Measurements from ENCODE around the gene FXYD4. TPM values are rescaled to one million over a fixed set of nuclear protein-coding genes. Genes with fewer than 3 reads are reported as not detected.

FXYD4 gene
- total RNA-seq, 1 experiment from 2014 or later, result not detected

Other genes starting within 250 kb of the FXYD4 start
- 9.0 and 10.9 TPM in 2 replicates for gene CSGALNACT2, start 233.2 kb upstream of the FXYD4 start, total RNA-seq (2014; rRNA removed; shearing (Covaris generic); ENCODE audit: low replicate concordance)
- 1.3 and 13.7 TPM in 2 replicates for gene RASGEF1A, start 104.6 kb upstream of the FXYD4 start, total RNA-seq (2014; rRNA removed; shearing (Covaris generic); ENCODE audit: low replicate concordance)
- gene HNRNPF, start 37.5 kb downstream of the FXYD4 start, total RNA-seq (2014; rRNA removed; shearing (Covaris generic); ENCODE audit: low replicate concordance), result 253 and 281 TPM in 2 replicates
- 6.0 and 7.1 TPM in 2 replicates for gene ZNF487, start 65.5 kb downstream of the FXYD4 start, total RNA-seq (2014; rRNA removed; shearing (Covaris generic); ENCODE audit: low replicate concordance)
- 4.7 and 11.0 TPM in 2 replicates for gene ZNF239, start 203.0 kb downstream of the FXYD4 start, total RNA-seq (2014; rRNA removed; shearing (Covaris generic); ENCODE audit: low replicate concordance)
- 3.6 and 4.9 TPM in 2 replicates for gene ZNF485, start 234.8 kb downstream of the FXYD4 start, total RNA-seq (2014; rRNA removed; shearing (Covaris generic); ENCODE audit: low replicate concordance)